NCI-H524 (cell line): Measurements from ENCODE around the gene PPARA.

Experiments
- DNase-seq, 2 experiments: peaks; one replicate each; lab custom pipeline; 2025; lab: John Stamatoyannopoulos, UW

PPARA gene

DNA sequence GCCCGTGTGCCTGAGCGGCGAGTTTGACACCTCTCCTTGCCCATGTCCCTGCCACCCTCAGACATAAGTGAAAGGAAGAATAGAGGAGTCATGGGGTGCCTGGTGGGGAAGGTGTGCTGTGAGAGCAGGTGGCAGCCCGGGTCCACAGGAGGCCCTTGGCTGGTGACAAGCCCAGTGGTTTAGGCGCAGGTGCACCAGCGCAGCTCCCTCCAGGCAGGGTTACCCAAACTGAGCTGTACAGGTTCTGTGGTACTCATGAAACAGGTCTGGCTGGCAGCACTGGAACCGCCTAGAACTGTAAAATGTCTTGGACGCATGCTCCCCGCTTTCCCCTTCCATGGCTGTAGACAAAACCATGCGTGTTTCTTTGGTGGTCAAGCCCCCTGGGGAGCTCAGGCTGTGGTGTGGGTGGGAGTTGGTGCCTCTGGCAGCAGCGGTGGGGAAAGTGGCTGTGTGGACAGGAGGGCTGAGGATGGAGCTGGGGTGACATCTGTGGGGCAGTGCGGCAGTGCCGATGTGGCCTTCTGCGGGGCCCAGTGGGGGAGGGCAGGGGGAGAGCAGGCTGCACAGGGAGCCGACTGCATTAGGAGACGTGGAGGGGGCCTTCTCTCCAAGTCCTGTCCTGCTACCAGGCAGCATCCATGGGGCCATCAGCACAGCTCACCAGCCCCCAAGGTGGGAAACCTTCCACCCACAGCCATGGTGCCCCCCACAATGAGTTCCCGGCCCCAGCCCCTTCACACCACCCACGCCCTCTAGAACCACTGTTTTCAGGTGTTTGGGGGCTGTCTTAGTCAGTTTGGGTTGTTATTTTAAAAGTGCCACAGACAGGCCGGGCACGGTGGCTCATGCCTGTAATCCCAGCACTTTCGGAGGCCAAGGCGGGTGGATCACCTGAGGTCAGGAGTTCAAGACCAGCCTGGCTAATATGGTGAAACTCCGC, 140.8 kb downstream of the PPARA start:
- DNase-seq = no peak

- DNase-seq = no peak
Measured at GRCh38 chr22:46292173-46292572, 141.8 kb downstream of the PPARA start.

DNA sequence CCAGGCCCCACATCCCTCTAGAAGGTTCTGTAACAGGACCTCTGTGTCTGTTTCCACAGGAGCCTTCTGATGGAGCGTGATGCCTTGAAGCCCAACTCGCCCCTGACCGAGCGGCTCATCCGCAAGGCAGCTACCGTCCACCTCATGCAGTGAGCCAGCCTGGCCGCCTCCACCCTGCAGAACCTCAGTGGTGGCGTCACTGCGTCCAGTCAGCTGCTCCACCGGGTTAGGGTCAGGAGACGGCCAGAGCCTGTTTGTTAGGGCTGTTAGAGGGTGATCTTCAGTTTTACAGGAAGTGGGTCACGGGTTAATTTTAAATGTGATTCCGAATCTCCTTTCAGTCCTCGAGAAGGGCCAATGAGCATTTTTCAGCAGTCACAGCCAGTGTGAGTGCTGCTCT, 142.4 kb downstream of the PPARA start:
- DNase-seq = no peak
